Measurements from ENCODE around the gene LRRN4CL. TPM values are rescaled to one million over a fixed set of nuclear protein-coding genes. Genes with fewer than 3 reads are reported as not detected.
A peak's percentile ranks its signal among the peaks of the same experiment; 100 is the strongest.
"Not testable (repeated sequence)": the region's sequence is repeated elsewhere in the genome, so short reads cannot be mapped to it uniquely, and the experiment has no call there.

Gene LRRN4CL
- total RNA-seq, 1 donor from 2014 or later: 0.25 TPM

- DNase-seq (ENCODE audit: low read depth): peak; percentile 95
These were observed 20.1 kb upstream of the LRRN4CL start for GRCh38 chr11:62709247-62710000.

GRCh38 chr11:62708793-62709192 is 19.5 kb upstream of the LRRN4CL start:
- DNase-seq (ENCODE audit: low read depth): no peak

DNA sequence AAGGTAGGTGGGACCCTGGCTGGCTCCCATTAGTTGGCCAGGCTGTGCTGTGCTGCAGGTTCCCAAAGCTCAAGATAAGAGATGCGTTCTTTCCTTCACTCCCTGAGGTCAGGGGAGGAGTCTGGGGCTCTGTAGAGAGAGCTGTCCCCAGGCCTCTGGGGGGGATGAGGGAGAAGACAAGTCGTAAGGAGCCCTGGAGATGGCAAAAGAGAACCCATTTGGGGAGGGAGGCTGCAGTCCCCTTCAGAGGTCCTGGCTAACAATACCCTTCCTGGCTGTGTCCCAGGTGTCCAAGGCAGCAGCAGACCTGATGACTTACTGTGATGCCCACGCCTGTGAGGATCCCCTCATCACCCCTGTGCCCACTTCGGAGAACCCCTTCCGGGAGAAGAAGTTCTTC is 19.1 kb upstream of the LRRN4CL start:
- no peak for DNase-seq (ENCODE audit: low read depth)

GRCh38 chr11:62707277-62707861 is 18.0 kb upstream of the LRRN4CL start, which contains the start of the genes BSCL2 and GNG3:
Gene BSCL2, minus strand, starts transcription at chr11:62707424. Its CDS starts 229 bp downstream, at chr11:62707195.
Gene GNG3, plus strand, starts transcription at chr11:62707676. Its CDS starts 620 bp downstream, at chr11:62708296.
- DNase-seq (ENCODE audit: low read depth): no peak

GRCh38 chr11:62706850-62707247 is 17.5 kb upstream of the LRRN4CL start:
- no peak for DNase-seq (ENCODE audit: low read depth)

- peak; percentile 79 for DNase-seq (ENCODE audit: low read depth)
These were observed 16.8 kb upstream of the LRRN4CL start for GRCh38 chr11:62705880-62706849.

GRCh38 chr11:62705413-62705812 is 16.1 kb upstream of the LRRN4CL start:
- DNase-seq (ENCODE audit: low read depth): no peak

DNA sequence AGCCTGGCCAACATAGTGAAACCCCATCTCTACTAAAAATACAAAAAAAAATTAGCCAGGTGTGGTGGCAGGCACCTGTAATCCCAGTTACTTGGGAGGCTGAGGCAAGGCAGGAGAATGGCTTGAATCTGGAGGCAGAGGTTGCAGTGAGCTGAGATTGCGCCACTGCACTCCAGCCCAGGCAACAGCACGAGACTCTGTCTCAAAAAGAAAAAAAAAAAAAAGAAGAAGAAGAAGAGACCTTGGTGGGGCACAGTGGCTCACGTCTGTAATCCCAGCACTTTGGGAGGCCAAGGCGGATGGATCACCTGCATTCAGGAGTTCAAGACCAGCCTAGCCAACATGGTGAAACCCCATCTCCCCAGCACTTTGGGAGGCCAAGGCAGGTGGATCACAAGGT is 14.6 kb upstream of the LRRN4CL start:
- not testable (repeated sequence) for DNase-seq (ENCODE audit: low read depth)

GRCh38 chr11:62702246-62702645 is 12.9 kb upstream of the LRRN4CL start:
- DNase-seq (ENCODE audit: low read depth): no peak

- peak; percentile 63 for DNase-seq (ENCODE audit: low read depth)
These were observed 5.3 kb upstream of the LRRN4CL start for GRCh38 chr11:62694455-62695167.

DNA sequence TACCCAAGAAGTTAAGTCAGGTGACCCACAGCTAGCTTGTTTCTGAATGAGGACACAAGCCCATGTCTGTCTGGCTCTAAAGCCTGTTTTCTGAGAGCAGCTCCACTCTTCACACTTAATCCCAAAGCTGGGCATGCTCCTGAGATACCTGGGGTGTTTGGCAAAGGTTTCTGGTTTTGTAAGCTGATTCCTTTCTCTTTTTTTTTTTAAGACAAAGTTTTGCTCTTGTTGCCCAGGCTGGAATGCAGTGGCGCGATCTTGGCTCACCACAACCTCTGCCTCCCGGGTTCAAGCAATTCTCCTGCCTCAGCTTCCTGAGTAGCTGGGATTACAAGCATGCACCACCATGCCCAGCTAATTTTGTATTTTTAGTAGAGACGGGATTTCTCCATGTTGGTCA is 4.3 kb upstream of the LRRN4CL start:
- not testable (repeated sequence) for DNase-seq (ENCODE audit: low read depth)

- peak; percentile 34 for DNase-seq (ENCODE audit: low read depth)
These were observed 839 bp downstream of the LRRN4CL start for GRCh38 chr11:62688491-62688890.

- no peak for DNase-seq (ENCODE audit: low read depth)
These were observed 1.6 kb downstream of the LRRN4CL start for GRCh38 chr11:62687508-62688396.

GRCh38 chr11:62682518-62682917 is 6.8 kb downstream of the LRRN4CL start:
- no peak for DNase-seq (ENCODE audit: low read depth)

DNA sequence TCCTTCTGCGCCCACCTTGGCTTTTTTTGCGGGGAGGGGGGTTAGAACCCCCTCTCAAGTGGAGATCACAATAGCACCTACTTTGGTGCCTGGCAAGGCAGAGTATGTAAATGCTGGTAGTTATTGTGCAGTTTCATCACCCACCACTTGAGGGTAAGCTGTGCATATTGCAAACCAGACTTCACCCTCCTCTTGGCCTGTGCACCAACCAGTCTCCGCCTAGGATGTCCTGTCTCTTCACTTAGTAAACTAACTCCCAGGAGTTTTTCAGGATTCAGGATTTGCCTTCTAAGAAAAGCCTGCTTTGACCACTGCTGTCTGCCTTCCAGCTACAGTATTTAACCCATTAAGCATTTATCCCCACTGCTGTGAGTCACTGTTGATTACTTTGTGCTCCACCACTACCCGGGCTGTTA is 8.5 kb downstream of the LRRN4CL start:
- peak; percentile 82 for DNase-seq (ENCODE audit: low read depth)

GRCh38 chr11:62678770-62679696 is 10.3 kb downstream of the LRRN4CL start, which contains the start of gene UBXN1:
Gene UBXN1, minus strand, starts transcription at chr11:62679073. Its CDS starts 150 bp downstream, at chr11:62678923.
- peak; percentile 75 for DNase-seq (ENCODE audit: low read depth)

GRCh38 chr11:62678433-62678769 is 10.9 kb downstream of the LRRN4CL start:
- no peak for DNase-seq (ENCODE audit: low read depth)

- DNase-seq (ENCODE audit: low read depth): no peak
These were observed 11.6 kb downstream of the LRRN4CL start for GRCh38 chr11:62677714-62678113.

GRCh38 chr11:62677156-62677555 is 12.2 kb downstream of the LRRN4CL start:
- DNase-seq (ENCODE audit: low read depth): no peak
